ENCODE measurements around the gene EBI3. TPM values are rescaled to one million over a fixed set of nuclear protein-coding genes. Genes with fewer than 3 reads are reported as not detected.
"Not testable (repeated sequence)": the region's sequence is repeated elsewhere in the genome, so short reads cannot be mapped to it uniquely, and the experiment has no call there.

The EBI3 gene
- total RNA-seq, 1 donor from 2014 or later, result 0.40 TPM

GRCh38 chr19:4278010-4278409 lies 48.7 kb downstream of the EBI3 start:
- DNase-seq (ENCODE audit: low read depth, low spot score), result no peak

GRCh38 chr19:4278419-4279266 lies 49.3 kb downstream of the EBI3 start, which contains the start of gene SHD:
TSS of gene SHD (plus strand) at chr19:4279266. CDS start at chr19:4280064, 798 bp downstream.
- no peak for DNase-seq (ENCODE audit: low read depth, low spot score)

- DNase-seq (ENCODE audit: low read depth, low spot score), result no peak
These were observed 49.9 kb downstream of the EBI3 start for GRCh38 chr19:4279267-4279529.

- no peak for DNase-seq (ENCODE audit: low read depth, low spot score)
These were observed 50.5 kb downstream of the EBI3 start for GRCh38 chr19:4279530-4280422.

GRCh38 chr19:4284176-4284958 lies 55.0 kb downstream of the EBI3 start:
- no peak for DNase-seq (ENCODE audit: low read depth, low spot score)

- DNase-seq (ENCODE audit: low read depth, low spot score), result no peak
These were observed 55.7 kb downstream of the EBI3 start for GRCh38 chr19:4284974-4285373.

- not testable (repeated sequence) for DNase-seq (ENCODE audit: low read depth, low spot score)
These were observed 56.8 kb downstream of the EBI3 start for GRCh38 chr19:4286141-4286540.

Other genes starting within 250 kb of the EBI3 start
- gene EEF2, start 244.1 kb upstream of the EBI3 start, total RNA-seq, result 2,342 and 4,009 TPM in 2 replicates
- 26.5 and 49.2 TPM in 2 replicates for gene PIAS4, start 221.8 kb upstream of the EBI3 start, total RNA-seq
- 12.5 and 12.9 TPM in 2 replicates for gene ZBTB7A, start 162.6 kb upstream of the EBI3 start, total RNA-seq
- gene MAP2K2, start 105.4 kb upstream of the EBI3 start, total RNA-seq, result 191 and 203 TPM in 2 replicates
- not detected in 2 replicates for gene CREB3L3, start 75.9 kb upstream of the EBI3 start, total RNA-seq
- gene SIRT6, start 47.0 kb upstream of the EBI3 start, total RNA-seq, result 11.4 and 14.2 TPM in 2 replicates
- gene ANKRD24, start 46.8 kb upstream of the EBI3 start, total RNA-seq, result 0.07 and 0.28 TPM in 2 replicates
- 20.4 and 20.8 TPM in 2 replicates for gene YJU2, start 17.6 kb downstream of the EBI3 start, total RNA-seq
- gene SHD, start 49.7 kb downstream of the EBI3 start, total RNA-seq, result not detected in 2 replicates
- gene TMIGD2, start 72.9 kb downstream of the EBI3 start, total RNA-seq, result not detected in 2 replicates
- 23.6 and 27.8 TPM in 2 replicates for gene FSD1, start 75.1 kb downstream of the EBI3 start, total RNA-seq
- 8.1 and 10.3 TPM in 2 replicates for gene STAP2, start 109.3 kb downstream of the EBI3 start, total RNA-seq
- 9.6 and 10.7 TPM in 2 replicates for gene MPND, start 114.0 kb downstream of the EBI3 start, total RNA-seq
- gene SH3GL1, start 171.0 kb downstream of the EBI3 start, total RNA-seq, result 46.9 and 48.3 TPM in 2 replicates
- gene CHAF1A, start 173.1 kb downstream of the EBI3 start, total RNA-seq, result 23.1 and 29.8 TPM in 2 replicates
- gene UBXN6, start 228.3 kb downstream of the EBI3 start, total RNA-seq, result 82.9 and 114 TPM in 2 replicates
- 65.0 and 66.3 TPM in 2 replicates for gene HDGFL2, start 242.8 kb downstream of the EBI3 start, total RNA-seq

All from pulmonary artery endothelial cell (primary cell).